SK-N-SH (cell line): ENCODE results near the gene MAP3K2. TPM values are rescaled to one million over a fixed set of nuclear protein-coding genes. Genes with fewer than 3 reads are reported as not detected.
A peak's percentile ranks its signal among the peaks of the same experiment; 100 is the strongest.

Experiments
- CTCF ChIA-PET: fragments of 300-600, 350-600 bp; formaldehyde crosslinking; extraction: SDS; loops from one replicate; lab custom pipeline; 2021; lab: Yijun Ruan, JAX
- POLR2A ChIA-PET: fragments of 350-600 bp; sonication (Branson Sonifier 250); formaldehyde crosslinking; extraction: SDS; loops from one replicate; lab custom pipeline; 2020; ENCODE audit warnings: antibody characterized with exemption, inconsistent platforms; lab: Yijun Ruan, JAX
- DNase-seq: peaks from one replicate; pipeline ENCODE4 v3.0.0; 2012
- H2AFZ ChIP-seq: fragments of 200-600 bp; sonication (generic); 2 replicates; pipeline ENCODE4 v1.8.1; 2016; ENCODE audit warnings: antibody characterized with exemption, mild to moderate bottlenecking, low read depth
- H3F3A ChIP-seq: fragments of 200-600 bp; sonication (generic); replicated peaks from 2 replicates; pipeline ENCODE3; 2016; ENCODE audit warnings: antibody characterized with exemption, mild to moderate bottlenecking; ENCODE audit not compliant: insufficient read depth
- H3K27ac ChIP-seq, 2 experiments: fragments of 200-500 bp in 1 of 2; fragments of 200-600 bp in 1 of 2; sonication (Bioruptor generic) in 1 of 2; sonication (generic), shearing (Covaris generic) in 1 of 2; 2 replicates each; pipeline versions ENCODE4 v1.5.1 to v1.6.1; 2014 to 2016; ENCODE audit warnings: low read depth in 2 of 2, inconsistent platforms in 1 of 2, low read length in 1 of 2, mild to moderate bottlenecking in 1 of 2, mixed read lengths in 1 of 2
- H3K27me3 ChIP-seq: fragments of 200-600 bp; sonication (generic), shearing (Covaris generic); 2 replicates; pipeline ENCODE4 v1.6.1; 2016; ENCODE audit warnings: mixed run types; ENCODE audit not compliant: insufficient read depth
- H3K36me3 ChIP-seq, 2 experiments: fragments of 200-500 bp in 1 of 2; fragments of 200-600 bp in 1 of 2; sonication (Bioruptor generic) in 1 of 2; sonication (generic) in 1 of 2; replicated peaks in 1 of 2; 2 replicates each; pipeline versions ENCODE3 to v1.5.1; 2014 to 2016; ENCODE audit warnings: low read length in 1 of 2, mild to moderate bottlenecking in 1 of 2; ENCODE audit not compliant: insufficient read depth in 2 of 2, control insufficient read depth in 1 of 2
- H3K4me1 ChIP-seq, 2 experiments: fragments of 200-500 bp in 1 of 2; fragments of 200-600 bp in 1 of 2; sonication (Bioruptor generic) in 1 of 2; sonication (generic), shearing (Covaris generic) in 1 of 2; 2 replicates each; pipeline versions ENCODE4 v1.5.1 to v1.6.1; 2014 to 2016; ENCODE audit warnings: low read depth in 1 of 2, low read length in 1 of 2, mixed run types in 1 of 2; ENCODE audit not compliant: insufficient read depth in 2 of 2, control insufficient read depth in 1 of 2
- H3K4me2 ChIP-seq: fragments of 200-600 bp; sonication (generic), shearing (Covaris generic); 2 replicates; pipeline ENCODE4 v1.6.1; 2017; ENCODE audit warnings: mixed run types
- H3K4me3 ChIP-seq, 2 experiments: fragments of 200-500 bp in 1 of 2; fragments of 200-600 bp in 1 of 2; sonication (Bioruptor generic) in 1 of 2; sonication (generic), shearing (Covaris generic) in 1 of 2; 2 replicates each; pipeline versions ENCODE4 v1.5.1 to v1.8.1; 2014 to 2016; ENCODE audit warnings: low read depth in 2 of 2, inconsistent platforms in 1 of 2, low read length in 1 of 2, mild to moderate bottlenecking in 1 of 2, mixed read lengths in 1 of 2, moderate library complexity in 1 of 2
- H3K79me2 ChIP-seq: fragments of 200-600 bp; sonication (generic); 2 replicates; pipeline ENCODE4 v1.8.1; 2017; ENCODE audit warnings: mild to moderate bottlenecking; ENCODE audit not compliant: insufficient read depth
- H3K9ac ChIP-seq: fragments of 200-600 bp; sonication (generic); 2 replicates; pipeline ENCODE4 v1.6.1; 2017; ENCODE audit warnings: mixed run types
- H3K9me2 ChIP-seq: fragments of 200-600 bp; sonication (generic); 2 replicates; pipeline ENCODE4 v1.6.1; 2017; ENCODE audit warnings: mixed run types
- H3K9me3 ChIP-seq: fragments of 200-600 bp; sonication (generic); 2 replicates; pipeline ENCODE4 v1.6.1; 2017; ENCODE audit warnings: mixed run types, mild to moderate bottlenecking, moderate library complexity
- H4K20me1 ChIP-seq: fragments of 200-600 bp; sonication (generic); 2 replicates; pipeline ENCODE4 v1.6.1; 2017; ENCODE audit warnings: mild to moderate bottlenecking, mixed run types; ENCODE audit not compliant: insufficient read depth
- CHD2 ChIP-seq: fragments of 150-350 bp; IDR thresholded peaks from 2 replicates; pipeline ENCODE4 v1.6.1; 2018; ENCODE audit warnings: low read length; ENCODE audit not compliant: partially characterized antibody
- CTCF ChIP-seq: fragments of 200-600 bp; sonication (generic); IDR thresholded peaks from 2 replicates; pipeline ENCODE4 v1.6.1; 2017; ENCODE audit warnings: antibody characterized with exemption, mild to moderate bottlenecking, moderate library complexity
- EP300 ChIP-seq, 2 experiments: IDR thresholded peaks; 2 replicates each; pipeline versions ENCODE4 v1.4.0 to v1.6.1; 2012; ENCODE audit warnings: borderline replicate concordance in 1 of 2, low read depth in 1 of 2, low read length in 1 of 2
- FOSL2 ChIP-seq: IDR thresholded peaks from 2 replicates; pipeline ENCODE4 v1.4.0; 2012; ENCODE audit warnings: low read depth, mild to moderate bottlenecking, moderate library complexity, borderline replicate concordance
- GABPA ChIP-seq: IDR thresholded peaks from 2 replicates; pipeline ENCODE4 v1.4.0; 2012; ENCODE audit warnings: low read depth, mild to moderate bottlenecking
- GATA2 ChIP-seq: sonication (generic); formaldehyde crosslinking; IDR thresholded peaks from 2 replicates; pipeline ENCODE4 v1.5.0; 2020; ENCODE audit warnings: mild to moderate bottlenecking, missing genetic modification reagents
- JUND ChIP-seq: IDR thresholded peaks from 2 replicates; pipeline ENCODE4 v1.4.0; 2012
- MEF2A ChIP-seq: IDR thresholded peaks from 2 replicates; pipeline ENCODE4 v1.4.0; 2012; ENCODE audit warnings: low read depth, borderline replicate concordance
- NFIC ChIP-seq: IDR thresholded peaks from 2 replicates; pipeline ENCODE4 v1.4.0; 2012; ENCODE audit warnings: borderline replicate concordance
- POLR2AphosphoS5 ChIP-seq: IDR thresholded peaks from 2 replicates; pipeline ENCODE4 v1.6.1; 2012; ENCODE audit warnings: low read depth, low read length
- RCOR1 ChIP-seq: fragments of 150-350 bp; IDR thresholded peaks from 2 replicates; pipeline ENCODE4 v1.6.1; 2017; ENCODE audit warnings: antibody characterized with exemption, low read length
- TCF12 ChIP-seq: IDR thresholded peaks from 2 replicates; pipeline ENCODE4 v1.4.0; 2012
- TEAD4 ChIP-seq: IDR thresholded peaks from 2 replicates; pipeline ENCODE4 v1.4.0; 2012; ENCODE audit warnings: mild to moderate bottlenecking, borderline replicate concordance; ENCODE audit not compliant: insufficient read depth
- YY1 ChIP-seq: IDR thresholded peaks from 2 replicates; pipeline ENCODE4 v1.4.0; 2012; ENCODE audit warnings: low read depth, mild to moderate bottlenecking
- WGBS: methylation state at CpG from one replicate; pipeline ENCODE4 v1.1.6; 2017; ENCODE audit warnings: low lambda C conversion rate; 5-methylcytosine and 5-hydroxymethylcytosine counted together
- polyA plus RNA-seq, 3 experiments: library from polyadenylated mRNA; depleted of rRNA; stranded (reverse); fragments of >200 nt; gene quantifications; 2 replicates each; pipeline ENCODE4 v1.2.3, GENCODE V29; 2012
- TF ChIP-seq, protein P1 (sequence below): IDR thresholded peaks from 2 replicates; pipeline ENCODE4 v1.4.0; 2012; ENCODE audit warnings: low read depth, borderline replicate concordance
- TF ChIP-seq, protein P2 (sequence below): IDR thresholded peaks from 2 replicates; pipeline ENCODE4 v1.4.0; 2012; ENCODE audit warnings: low read depth
- TF ChIP-seq, protein P3 (sequence below): IDR thresholded peaks from 2 replicates; pipeline ENCODE4 v1.6.1; 2012; ENCODE audit warnings: mild to moderate bottlenecking, low read depth, low read length, moderate library complexity
- TF ChIP-seq, protein P4 (sequence below): IDR thresholded peaks from 2 replicates; pipeline ENCODE4 v1.4.0; 2012; ENCODE audit warnings: low read depth, borderline replicate concordance

MAP3K2 gene
- polyA plus RNA-seq, 1 of the 3 experiments (the other 2 are of a cell fraction): 2.7 TPM

- Histone ChIP-seq H3K4me1 (peaks cover 0 to 4% of the 10 kb centered on the region in 2 experiments; a peak in 1 of 4 replicates), H3K27ac (peak overlapping the region; percentile 65 to 77; a peak in 3 of 4 replicates), H3K27me3 (no peaks in the 10 kb centered on the region), H3K9me2 (no peaks in the 10 kb centered on the region), H3K36me3 (peaks cover 37 to 45% of the 10 kb centered on the region in 2 experiments), H3K4me2 (peak overlapping the region; percentile 90), H3F3A (peaks cover under 1% of the 10 kb centered on the region), H3K9me3 (no peaks in the 10 kb centered on the region), H4K20me1 (no peaks in the 10 kb centered on the region), H3K4me3 (peak overlapping the region; percentile 93 to 98), H2AFZ (peak overlapping the region; percentile 89; the same call in 1 of the 2 replicates), H3K79me2 (peaks cover 44% of the 10 kb centered on the region), H3K9ac (peak overlapping the region; percentile 92)
- POLR2A ChIA-PET: interaction anchor here (0.6 to 1.9 kb wide), 7 partner anchors 13 to 239 kb away, joined by 3 to 7 read pairs (median 4); no protein-coding TSS in a partner anchor
- DNase-seq: peak; percentile 32
- CTCF ChIA-PET: interaction anchor here (0.9 to 3.8 kb wide), 5 partner anchors 63 to 299 kb away, joined by 3 to 14 read pairs (median 4); no protein-coding TSS in a partner anchor
- TF ChIP-seq NFIC (no peak), GABPA (no peak), JUND (no peak), YY1 (no peak), RCOR1 (no peak), EP300 (IDR thresholded peaks at IDR 0.05; ENCODE audit: borderline replicate concordance in 1 of 2, low read depth in 1 of 2, low read length in 1 of 2) (no peak), TEAD4 (no peak), TCF12 (no peak), FOSL2 (no peak), GATA2 (no peak)
- TF ChIP-seq, protein P1, sequence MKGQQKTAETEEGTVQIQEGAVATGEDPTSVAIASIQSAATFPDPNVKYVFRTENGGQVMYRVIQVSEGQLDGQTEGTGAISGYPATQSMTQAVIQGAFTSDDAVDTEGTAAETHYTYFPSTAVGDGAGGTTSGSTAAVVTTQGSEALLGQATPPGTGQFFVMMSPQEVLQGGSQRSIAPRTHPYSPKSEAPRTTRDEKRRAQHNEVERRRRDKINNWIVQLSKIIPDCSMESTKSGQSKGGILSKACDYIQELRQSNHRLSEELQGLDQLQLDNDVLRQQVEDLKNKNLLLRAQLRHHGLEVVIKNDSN: no peak
- TF ChIP-seq, protein P2, sequence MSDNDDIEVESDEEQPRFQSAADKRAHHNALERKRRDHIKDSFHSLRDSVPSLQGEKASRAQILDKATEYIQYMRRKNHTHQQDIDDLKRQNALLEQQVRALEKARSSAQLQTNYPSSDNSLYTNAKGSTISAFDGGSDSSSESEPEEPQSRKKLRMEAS: no peak
- 0% methylated on average over 10 of the region's 13 CpGs for whole genome bisulfite sequencing
Measured at GRCh38 chr2:127293386-127293747, 94.4 kb downstream of the MAP3K2 start.

DNA sequence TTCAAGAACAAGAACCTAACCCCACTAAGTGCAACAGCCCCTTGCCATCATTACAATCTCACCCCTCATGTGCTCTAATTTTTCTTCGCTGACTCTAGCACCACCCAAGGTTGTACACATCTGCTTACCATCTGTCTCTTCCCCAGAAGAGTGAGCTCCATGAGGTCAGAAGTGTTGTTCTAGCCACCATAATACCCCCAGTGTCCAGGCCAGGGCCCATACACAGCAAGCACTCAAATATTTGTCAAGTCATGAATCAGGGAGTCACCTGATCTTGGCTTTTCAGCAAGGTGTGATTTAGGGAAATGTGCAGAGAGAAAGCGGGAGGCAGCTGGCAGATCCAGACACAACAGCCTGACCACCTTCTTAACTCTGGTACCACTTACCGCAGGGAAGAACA, 99.5 kb downstream of the MAP3K2 start:
- peaks cover 52% of the 10 kb centered on the region for H3K79me2 ChIP-seq
- no peak overlapping the region for H3K27ac ChIP-seq
- peaks cover 80 to 94% of the 10 kb centered on the region in 2 experiments for H3K36me3 ChIP-seq
- H3K27me3 ChIP-seq: no peaks in the 10 kb centered on the region
- 94% methylated on average over 3 of the region's 3 CpGs for WGBS
- H3K9ac ChIP-seq: no peak overlapping the region
- TF ChIP-seq MEF2A: no peak
- no peak for TF ChIP-seq JUND
- TF ChIP-seq, protein P3, sequence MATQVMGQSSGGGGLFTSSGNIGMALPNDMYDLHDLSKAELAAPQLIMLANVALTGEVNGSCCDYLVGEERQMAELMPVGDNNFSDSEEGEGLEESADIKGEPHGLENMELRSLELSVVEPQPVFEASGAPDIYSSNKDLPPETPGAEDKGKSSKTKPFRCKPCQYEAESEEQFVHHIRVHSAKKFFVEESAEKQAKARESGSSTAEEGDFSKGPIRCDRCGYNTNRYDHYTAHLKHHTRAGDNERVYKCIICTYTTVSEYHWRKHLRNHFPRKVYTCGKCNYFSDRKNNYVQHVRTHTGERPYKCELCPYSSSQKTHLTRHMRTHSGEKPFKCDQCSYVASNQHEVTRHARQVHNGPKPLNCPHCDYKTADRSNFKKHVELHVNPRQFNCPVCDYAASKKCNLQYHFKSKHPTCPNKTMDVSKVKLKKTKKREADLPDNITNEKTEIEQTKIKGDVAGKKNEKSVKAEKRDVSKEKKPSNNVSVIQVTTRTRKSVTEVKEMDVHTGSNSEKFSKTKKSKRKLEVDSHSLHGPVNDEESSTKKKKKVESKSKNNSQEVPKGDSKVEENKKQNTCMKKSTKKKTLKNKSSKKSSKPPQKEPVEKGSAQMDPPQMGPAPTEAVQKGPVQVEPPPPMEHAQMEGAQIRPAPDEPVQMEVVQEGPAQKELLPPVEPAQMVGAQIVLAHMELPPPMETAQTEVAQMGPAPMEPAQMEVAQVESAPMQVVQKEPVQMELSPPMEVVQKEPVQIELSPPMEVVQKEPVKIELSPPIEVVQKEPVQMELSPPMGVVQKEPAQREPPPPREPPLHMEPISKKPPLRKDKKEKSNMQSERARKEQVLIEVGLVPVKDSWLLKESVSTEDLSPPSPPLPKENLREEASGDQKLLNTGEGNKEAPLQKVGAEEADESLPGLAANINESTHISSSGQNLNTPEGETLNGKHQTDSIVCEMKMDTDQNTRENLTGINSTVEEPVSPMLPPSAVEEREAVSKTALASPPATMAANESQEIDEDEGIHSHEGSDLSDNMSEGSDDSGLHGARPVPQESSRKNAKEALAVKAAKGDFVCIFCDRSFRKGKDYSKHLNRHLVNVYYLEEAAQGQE: no peak
- TF ChIP-seq CHD2: no peak
- TF ChIP-seq NFIC: no peak
- no peak for TF ChIP-seq YY1
- TF ChIP-seq, protein P4, sequence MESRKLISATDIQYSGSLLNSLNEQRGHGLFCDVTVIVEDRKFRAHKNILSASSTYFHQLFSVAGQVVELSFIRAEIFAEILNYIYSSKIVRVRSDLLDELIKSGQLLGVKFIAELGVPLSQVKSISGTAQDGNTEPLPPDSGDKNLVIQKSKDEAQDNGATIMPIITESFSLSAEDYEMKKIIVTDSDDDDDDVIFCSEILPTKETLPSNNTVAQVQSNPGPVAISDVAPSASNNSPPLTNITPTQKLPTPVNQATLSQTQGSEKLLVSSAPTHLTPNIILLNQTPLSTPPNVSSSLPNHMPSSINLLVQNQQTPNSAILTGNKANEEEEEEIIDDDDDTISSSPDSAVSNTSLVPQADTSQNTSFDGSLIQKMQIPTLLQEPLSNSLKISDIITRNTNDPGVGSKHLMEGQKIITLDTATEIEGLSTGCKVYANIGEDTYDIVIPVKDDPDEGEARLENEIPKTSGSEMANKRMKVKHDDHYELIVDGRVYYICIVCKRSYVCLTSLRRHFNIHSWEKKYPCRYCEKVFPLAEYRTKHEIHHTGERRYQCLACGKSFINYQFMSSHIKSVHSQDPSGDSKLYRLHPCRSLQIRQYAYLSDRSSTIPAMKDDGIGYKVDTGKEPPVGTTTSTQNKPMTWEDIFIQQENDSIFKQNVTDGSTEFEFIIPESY: no peak
- no peak for TF ChIP-seq POLR2AphosphoS5
- TF ChIP-seq CTCF: no peak
- ChIA-PET POLR2A (no interaction called here), CTCF (no interaction called here)
- DNase-seq: no peak
- no peak overlapping the region for H2AFZ ChIP-seq
- H3K9me3 ChIP-seq: no peaks in the 10 kb centered on the region
- H3K4me2 ChIP-seq: no peak overlapping the region
- peaks cover 0 to 3% of the 10 kb centered on the region in 2 experiments; a peak in 1 of 4 replicates for H3K4me1 ChIP-seq
- H3K9me2 ChIP-seq: no peaks in the 10 kb centered on the region
- no peak overlapping the region for H3K4me3 ChIP-seq
- no peaks in the 10 kb centered on the region for H3F3A ChIP-seq
- no peaks in the 10 kb centered on the region for H4K20me1 ChIP-seq
